ENCODE measurements around the gene ASAP3.

DNA sequence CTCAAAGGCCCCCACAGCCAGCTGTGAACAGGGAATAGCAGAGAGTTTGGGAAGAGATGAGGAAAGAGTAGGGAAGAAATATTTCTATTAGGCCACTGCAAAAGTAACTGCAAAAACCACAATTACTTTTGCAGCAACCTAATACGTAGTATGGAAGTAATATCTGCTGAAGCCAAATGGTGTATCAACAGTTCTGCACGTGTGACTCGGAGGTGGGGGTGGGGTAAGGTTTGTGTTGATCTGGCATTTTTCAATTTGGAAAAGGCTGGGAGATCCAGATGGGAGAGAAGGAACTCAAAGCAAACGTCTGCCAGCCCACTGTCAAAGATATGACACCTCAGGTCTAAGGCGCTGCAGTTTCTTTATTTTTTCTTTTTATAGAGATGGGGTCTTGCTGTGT lies 103.3 kb downstream of the ASAP3 start:
- TF ChIP-seq, protein P1, sequence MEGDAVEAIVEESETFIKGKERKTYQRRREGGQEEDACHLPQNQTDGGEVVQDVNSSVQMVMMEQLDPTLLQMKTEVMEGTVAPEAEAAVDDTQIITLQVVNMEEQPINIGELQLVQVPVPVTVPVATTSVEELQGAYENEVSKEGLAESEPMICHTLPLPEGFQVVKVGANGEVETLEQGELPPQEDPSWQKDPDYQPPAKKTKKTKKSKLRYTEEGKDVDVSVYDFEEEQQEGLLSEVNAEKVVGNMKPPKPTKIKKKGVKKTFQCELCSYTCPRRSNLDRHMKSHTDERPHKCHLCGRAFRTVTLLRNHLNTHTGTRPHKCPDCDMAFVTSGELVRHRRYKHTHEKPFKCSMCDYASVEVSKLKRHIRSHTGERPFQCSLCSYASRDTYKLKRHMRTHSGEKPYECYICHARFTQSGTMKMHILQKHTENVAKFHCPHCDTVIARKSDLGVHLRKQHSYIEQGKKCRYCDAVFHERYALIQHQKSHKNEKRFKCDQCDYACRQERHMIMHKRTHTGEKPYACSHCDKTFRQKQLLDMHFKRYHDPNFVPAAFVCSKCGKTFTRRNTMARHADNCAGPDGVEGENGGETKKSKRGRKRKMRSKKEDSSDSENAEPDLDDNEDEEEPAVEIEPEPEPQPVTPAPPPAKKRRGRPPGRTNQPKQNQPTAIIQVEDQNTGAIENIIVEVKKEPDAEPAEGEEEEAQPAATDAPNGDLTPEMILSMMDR (IDR thresholded peaks at IDR 0.05; ENCODE audit: insufficient read depth, low read depth, low read length): no peak
- TF ChIP-seq EZH2 (IDR thresholded peaks at IDR 0.05; ENCODE audit: insufficient read depth, low read length): no peak
